ENCODE results near the gene NIF3L1. TPM values are rescaled to one million over a fixed set of nuclear protein-coding genes. Genes with fewer than 3 reads are reported as not detected.

The NIF3L1 gene
- total and polyA plus RNA-seq, 2 of the 13 experiments (the other 11 are each of a cell fraction or from before 2014, with no cell fraction given) = 67.9 to 75.2 TPM

DNA sequence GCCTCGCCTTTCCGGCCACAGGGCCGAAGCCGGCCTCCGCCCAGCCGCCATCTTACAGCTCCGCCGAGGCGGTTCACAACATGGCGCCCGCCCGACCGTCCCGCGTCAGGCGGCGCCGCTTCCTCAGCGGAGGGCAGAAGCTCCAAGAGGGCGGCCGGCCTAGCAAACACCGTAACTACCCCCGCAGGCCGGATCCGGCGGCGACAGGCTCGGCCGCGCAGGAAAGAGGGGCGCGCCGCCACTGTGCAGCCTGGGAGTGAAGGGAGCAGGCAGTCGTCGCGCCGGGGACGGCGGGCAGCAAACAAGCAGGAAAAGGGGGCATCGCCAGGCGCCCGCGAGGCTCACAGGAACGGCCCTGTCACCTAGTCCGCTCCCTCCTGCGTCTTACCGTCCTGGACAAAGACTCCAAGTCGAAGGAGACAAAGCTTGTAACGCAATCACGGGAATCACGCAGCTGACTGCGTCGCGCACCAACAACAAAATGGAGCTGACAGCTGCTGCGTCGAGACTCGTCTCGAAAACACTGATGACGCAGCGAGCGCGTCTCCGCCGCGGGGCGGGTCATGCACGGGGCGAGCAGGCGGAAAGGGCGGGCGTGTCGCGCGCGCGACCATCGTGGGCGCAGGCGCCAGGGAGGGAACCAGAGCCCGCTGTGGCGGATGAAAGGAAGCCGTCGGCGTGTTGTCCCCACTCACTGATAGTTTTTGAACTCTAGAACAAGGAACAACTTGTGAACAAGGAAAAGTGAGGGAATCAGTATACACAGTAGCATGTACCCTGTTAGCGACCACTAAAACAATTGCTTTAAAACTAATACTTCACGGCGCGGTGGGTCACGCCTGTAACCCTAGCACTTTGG, 24.8 kb upstream of the NIF3L1 start, which contains the start of gene CLK1 (continued):
- TF ChIP-seq, protein P1, sequence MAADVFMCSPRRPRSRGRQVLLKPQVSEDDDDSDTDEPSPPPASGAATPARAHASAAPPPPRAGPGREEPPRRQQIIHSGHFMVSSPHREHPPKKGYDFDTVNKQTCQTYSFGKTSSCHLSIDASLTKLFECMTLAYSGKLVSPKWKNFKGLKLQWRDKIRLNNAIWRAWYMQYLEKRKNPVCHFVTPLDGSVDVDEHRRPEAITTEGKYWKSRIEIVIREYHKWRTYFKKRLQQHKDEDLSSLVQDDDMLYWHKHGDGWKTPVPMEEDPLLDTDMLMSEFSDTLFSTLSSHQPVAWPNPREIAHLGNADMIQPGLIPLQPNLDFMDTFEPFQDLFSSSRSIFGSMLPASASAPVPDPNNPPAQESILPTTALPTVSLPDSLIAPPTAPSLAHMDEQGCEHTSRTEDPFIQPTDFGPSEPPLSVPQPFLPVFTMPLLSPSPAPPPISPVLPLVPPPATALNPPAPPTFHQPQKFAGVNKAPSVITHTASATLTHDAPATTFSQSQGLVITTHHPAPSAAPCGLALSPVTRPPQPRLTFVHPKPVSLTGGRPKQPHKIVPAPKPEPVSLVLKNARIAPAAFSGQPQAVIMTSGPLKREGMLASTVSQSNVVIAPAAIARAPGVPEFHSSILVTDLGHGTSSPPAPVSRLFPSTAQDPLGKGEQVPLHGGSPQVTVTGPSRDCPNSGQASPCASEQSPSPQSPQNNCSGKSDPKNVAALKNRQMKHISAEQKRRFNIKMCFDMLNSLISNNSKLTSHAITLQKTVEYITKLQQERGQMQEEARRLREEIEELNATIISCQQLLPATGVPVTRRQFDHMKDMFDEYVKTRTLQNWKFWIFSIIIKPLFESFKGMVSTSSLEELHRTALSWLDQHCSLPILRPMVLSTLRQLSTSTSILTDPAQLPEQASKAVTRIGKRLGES (CRISPR knock-in tag; IDR thresholded peaks at IDR 0.05; ENCODE audit: borderline replicate concordance) = peak; percentile 83
- TF ChIP-seq, protein P2, sequence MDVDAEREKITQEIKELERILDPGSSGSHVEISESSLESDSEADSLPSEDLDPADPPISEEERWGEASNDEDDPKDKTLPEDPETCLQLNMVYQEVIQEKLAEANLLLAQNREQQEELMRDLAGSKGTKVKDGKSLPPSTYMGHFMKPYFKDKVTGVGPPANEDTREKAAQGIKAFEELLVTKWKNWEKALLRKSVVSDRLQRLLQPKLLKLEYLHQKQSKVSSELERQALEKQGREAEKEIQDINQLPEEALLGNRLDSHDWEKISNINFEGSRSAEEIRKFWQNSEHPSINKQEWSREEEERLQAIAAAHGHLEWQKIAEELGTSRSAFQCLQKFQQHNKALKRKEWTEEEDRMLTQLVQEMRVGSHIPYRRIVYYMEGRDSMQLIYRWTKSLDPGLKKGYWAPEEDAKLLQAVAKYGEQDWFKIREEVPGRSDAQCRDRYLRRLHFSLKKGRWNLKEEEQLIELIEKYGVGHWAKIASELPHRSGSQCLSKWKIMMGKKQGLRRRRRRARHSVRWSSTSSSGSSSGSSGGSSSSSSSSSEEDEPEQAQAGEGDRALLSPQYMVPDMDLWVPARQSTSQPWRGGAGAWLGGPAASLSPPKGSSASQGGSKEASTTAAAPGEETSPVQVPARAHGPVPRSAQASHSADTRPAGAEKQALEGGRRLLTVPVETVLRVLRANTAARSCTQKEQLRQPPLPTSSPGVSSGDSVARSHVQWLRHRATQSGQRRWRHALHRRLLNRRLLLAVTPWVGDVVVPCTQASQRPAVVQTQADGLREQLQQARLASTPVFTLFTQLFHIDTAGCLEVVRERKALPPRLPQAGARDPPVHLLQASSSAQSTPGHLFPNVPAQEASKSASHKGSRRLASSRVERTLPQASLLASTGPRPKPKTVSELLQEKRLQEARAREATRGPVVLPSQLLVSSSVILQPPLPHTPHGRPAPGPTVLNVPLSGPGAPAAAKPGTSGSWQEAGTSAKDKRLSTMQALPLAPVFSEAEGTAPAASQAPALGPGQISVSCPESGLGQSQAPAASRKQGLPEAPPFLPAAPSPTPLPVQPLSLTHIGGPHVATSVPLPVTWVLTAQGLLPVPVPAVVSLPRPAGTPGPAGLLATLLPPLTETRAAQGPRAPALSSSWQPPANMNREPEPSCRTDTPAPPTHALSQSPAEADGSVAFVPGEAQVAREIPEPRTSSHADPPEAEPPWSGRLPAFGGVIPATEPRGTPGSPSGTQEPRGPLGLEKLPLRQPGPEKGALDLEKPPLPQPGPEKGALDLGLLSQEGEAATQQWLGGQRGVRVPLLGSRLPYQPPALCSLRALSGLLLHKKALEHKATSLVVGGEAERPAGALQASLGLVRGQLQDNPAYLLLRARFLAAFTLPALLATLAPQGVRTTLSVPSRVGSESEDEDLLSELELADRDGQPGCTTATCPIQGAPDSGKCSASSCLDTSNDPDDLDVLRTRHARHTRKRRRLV (CRISPR knock-in tag; IDR thresholded peaks at IDR 0.05) = peak; percentile 68; the same call in 1 of the 2 replicates
- TF ChIP-seq MED1 (CRISPR knock-in tag; IDR thresholded peaks at IDR 0.05) (peak; percentile 94), NFKB2 (CRISPR knock-in tag; IDR thresholded peaks at IDR 0.05; ENCODE audit: borderline replicate concordance) (peak; percentile 98), ZNF501 (CRISPR knock-in tag; IDR thresholded peaks at IDR 0.05) (peak; percentile 99), SMAD9 (CRISPR knock-in tag; IDR thresholded peaks at IDR 0.05) (0 out of 2 replicates have a peak, but pooled peaks have one; percentile 10), JUN (CRISPR knock-in tag; IDR thresholded peaks at IDR 0.05) (peak; percentile 86), NCOA5 (CRISPR knock-in tag; IDR thresholded peaks at IDR 0.05) (peak; percentile 89; the same call in 1 of the 2 replicates), EHMT2 (IDR thresholded peaks at IDR 0.05; ENCODE audit: borderline replicate concordance, low read depth, low read length) (no peak), ZNF841 (CRISPR knock-in tag; IDR thresholded peaks at IDR 0.05; ENCODE audit: borderline replicate concordance) (peak; percentile 88; the same call in 1 of the 2 replicates), KLF13 (CRISPR knock-in tag; IDR thresholded peaks at IDR 0.05) (no peak; the same call in 1 of the 2 replicates), ZNF644 (CRISPR knock-in tag; IDR thresholded peaks at IDR 0.05; ENCODE audit: low read depth) (peak; percentile 9; the same call in 1 of the 2 replicates), ZNF569 (CRISPR knock-in tag; IDR thresholded peaks at IDR 0.05; ENCODE audit: borderline replicate concordance) (peak; percentile 94), STAG1 (CRISPR knock-in tag; IDR thresholded peaks at IDR 0.05) (peak; percentile 10; the same call in 1 of the 2 replicates), ZMYM3 (CRISPR knock-in tag; IDR thresholded peaks at IDR 0.05) (peak; percentile 41; the same call in 1 of the 2 replicates), CHCHD3 (CRISPR knock-in tag; IDR thresholded peaks at IDR 0.05) (peak; percentile 94; the same call in 1 of the 2 replicates), ELF3 (CRISPR knock-in tag; IDR thresholded peaks at IDR 0.05) (peak; percentile 93)
- TF ChIP-seq, protein P3, sequence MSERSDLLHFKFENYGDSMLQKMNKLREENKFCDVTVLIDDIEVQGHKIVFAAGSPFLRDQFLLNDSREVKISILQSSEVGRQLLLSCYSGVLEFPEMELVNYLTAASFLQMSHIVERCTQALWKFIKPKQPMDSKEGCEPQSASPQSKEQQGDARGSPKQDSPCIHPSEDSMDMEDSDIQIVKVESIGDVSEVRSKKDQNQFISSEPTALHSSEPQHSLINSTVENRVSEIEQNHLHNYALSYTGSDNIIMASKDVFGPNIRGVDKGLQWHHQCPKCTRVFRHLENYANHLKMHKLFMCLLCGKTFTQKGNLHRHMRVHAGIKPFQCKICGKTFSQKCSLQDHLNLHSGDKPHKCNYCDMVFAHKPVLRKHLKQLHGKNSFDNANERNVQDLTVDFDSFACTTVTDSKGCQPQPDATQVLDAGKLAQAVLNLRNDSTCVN (CRISPR knock-in tag; IDR thresholded peaks at IDR 0.05; ENCODE audit: borderline replicate concordance) = peak; percentile 93
- TF ChIP-seq, protein P4, sequence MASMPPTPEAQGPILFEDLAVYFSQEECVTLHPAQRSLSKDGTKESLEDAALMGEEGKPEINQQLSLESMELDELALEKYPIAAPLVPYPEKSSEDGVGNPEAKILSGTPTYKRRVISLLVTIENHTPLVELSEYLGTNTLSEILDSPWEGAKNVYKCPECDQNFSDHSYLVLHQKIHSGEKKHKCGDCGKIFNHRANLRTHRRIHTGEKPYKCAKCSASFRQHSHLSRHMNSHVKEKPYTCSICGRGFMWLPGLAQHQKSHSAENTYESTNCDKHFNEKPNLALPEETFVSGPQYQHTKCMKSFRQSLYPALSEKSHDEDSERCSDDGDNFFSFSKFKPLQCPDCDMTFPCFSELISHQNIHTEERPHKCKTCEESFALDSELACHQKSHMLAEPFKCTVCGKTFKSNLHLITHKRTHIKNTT (CRISPR knock-in tag; IDR thresholded peaks at IDR 0.05) = no peak
